NOMO-1 (cell line): Measurements from ENCODE around the gene COPS7B.
A peak's percentile ranks its signal among the peaks of the same experiment; 100 is the strongest.

ENCODE experiments used
- DNase-seq, 2 experiments: peaks; one replicate each; lab custom pipeline; 2025; ENCODE audit not compliant: unreplicated experiment in 2 of 2; lab: John Stamatoyannopoulos, UW

COPS7B gene

GRCh38 chr2:231785413-231785812 is 832 bp upstream of the COPS7B start:
- DNase-seq = no peak

GRCh38 chr2:231785822-231786176 is 446 bp upstream of the COPS7B start:
- DNase-seq = no peak

- no peak for DNase-seq
These were observed 660 bp downstream of the COPS7B start for GRCh38 chr2:231786917-231787292.

GRCh38 chr2:231791107-231791506 is 4.9 kb downstream of the COPS7B start:
- DNase-seq = no peak

GRCh38 chr2:231794383-231794782 is 8.1 kb downstream of the COPS7B start:
- DNase-seq = no peak

- DNase-seq = no peak
These were observed 9.5 kb downstream of the COPS7B start for GRCh38 chr2:231795525-231796327.

- peak; percentile 31 for DNase-seq
These were observed 14.3 kb downstream of the COPS7B start for GRCh38 chr2:231800493-231801091.

- no peak for DNase-seq
These were observed 17.4 kb downstream of the COPS7B start for GRCh38 chr2:231803501-231804138.

- DNase-seq = no peak
These were observed 20.8 kb downstream of the COPS7B start for GRCh38 chr2:231807020-231807419.

- no peak for DNase-seq
These were observed 24.7 kb downstream of the COPS7B start for GRCh38 chr2:231810905-231811304.

GRCh38 chr2:231816327-231817026 is 30.2 kb downstream of the COPS7B start:
- DNase-seq = no peak

- no peak for DNase-seq
These were observed 33.3 kb downstream of the COPS7B start for GRCh38 chr2:231819447-231820042.

GRCh38 chr2:231820786-231821303 is 34.6 kb downstream of the COPS7B start:
- no peak for DNase-seq

GRCh38 chr2:231821908-231822307 is 35.7 kb downstream of the COPS7B start:
- no peak for DNase-seq

- DNase-seq = no peak
These were observed 66.9 kb downstream of the COPS7B start for GRCh38 chr2:231853105-231853504.

GRCh38 chr2:231854616-231855125 is 68.4 kb downstream of the COPS7B start:
- DNase-seq = peak in 1 of 2 experiments; percentile 10

- no peak for DNase-seq
These were observed 70.7 kb downstream of the COPS7B start for GRCh38 chr2:231856959-231857358.
